Right lobe of liver (tissue), 4 donors: Measurements from ENCODE around the gene C12orf42.

Experiments
- CTCF ChIP-seq, 4 donors: fragments of 200-600 bp in 3 of 4; fragments of 450-650 bp in 1 of 4; IDR thresholded peaks; one replicate each; pipeline versions ENCODE4 v1.5.1 to v1.8.0; 2016 to 2022; ENCODE audit warnings: antibody characterized with exemption in 4 of 4, mild to moderate bottlenecking in 2 of 4
- POLR2A ChIP-seq: fragments of 450-650 bp; IDR thresholded peaks from one replicate; pipeline ENCODE4 v1.6.1; 2017; ENCODE audit warnings: antibody characterized with exemption, mild to moderate bottlenecking
- donor health status: DM: no; HTN: no; CAD: no.
- donor health status: DM: no; HTN: no; CAD: no.
- donor health status: DM: no; HTN: yes; CAD: no.

GRCh38 chr12:103391103-103391502, 104.7 kb downstream of the C12orf42 start:
- TF ChIP-seq CTCF (IDR thresholded peaks at IDR 0.05), result no peak
- no peak for TF ChIP-seq POLR2A
